WTC11 (cell line): ENCODE data around the gene CYGB.

Source experiments
- CBFB ChIP-seq: sonication (generic); formaldehyde crosslinking; IDR thresholded peaks from 2 replicates; pipeline ENCODE4 v1.8.1; 2022; ENCODE audit warnings: mild to moderate bottlenecking, low read depth, missing genetic modification reagents
- CREB1 ChIP-seq: sonication (generic); formaldehyde crosslinking; IDR thresholded peaks from 2 replicates; pipeline ENCODE4 v1.8.0; 2023; ENCODE audit warnings: mild to moderate bottlenecking, missing genetic modification reagents
- ETV6 ChIP-seq: sonication (generic); formaldehyde crosslinking; IDR thresholded peaks from 2 replicates; pipeline ENCODE4 v1.8.1; 2022; ENCODE audit warnings: mild to moderate bottlenecking, missing genetic modification reagents
- FOXK1 ChIP-seq: sonication (generic); formaldehyde crosslinking; IDR thresholded peaks from 2 replicates; pipeline ENCODE4 v1.8.0; 2022; ENCODE audit warnings: mild to moderate bottlenecking, moderate library complexity, missing genetic modification reagents
- KAT7 ChIP-seq: sonication (generic); formaldehyde crosslinking; IDR thresholded peaks from 2 replicates; pipeline ENCODE4 v1.8.1; 2023; ENCODE audit warnings: missing genetic modification reagents, mild to moderate bottlenecking, borderline replicate concordance
- NFATC4 ChIP-seq: fragments of 250-450 bp; sonication (Bioruptor Pico); IDR thresholded peaks from 2 replicates; pipeline ENCODE4 v1.9.0; 2021; ENCODE audit warnings: mild to moderate bottlenecking
- RELA ChIP-seq: sonication (generic); formaldehyde crosslinking; IDR thresholded peaks from 2 replicates; pipeline ENCODE4 v1.8.1; 2022; ENCODE audit warnings: missing genetic modification reagents, mild to moderate bottlenecking, borderline replicate concordance
- SP1 ChIP-seq: sonication (generic); formaldehyde crosslinking; conservative IDR thresholded peaks from 2 replicates; pipeline ENCODE4 v1.8.1; 2022; ENCODE audit warnings: missing genetic modification reagents
- TF ChIP-seq, protein P1 (sequence below): sonication (generic); formaldehyde crosslinking; IDR thresholded peaks from 2 replicates; pipeline ENCODE4 v1.8.0; 2023; ENCODE audit warnings: mild to moderate bottlenecking, missing genetic modification reagents
- TF ChIP-seq, protein P2 (sequence below): fragments of 200-600 bp; IDR thresholded peaks from 2 replicates; pipeline ENCODE4 v1.8.0; 2022; ENCODE audit warnings: antibody characterized with exemption
- TF ChIP-seq, protein P3 (sequence below): sonication (generic); formaldehyde crosslinking; IDR thresholded peaks from 2 replicates; pipeline ENCODE4 v1.8.1; 2022; ENCODE audit warnings: low read depth, mild to moderate bottlenecking, moderate library complexity, missing genetic modification reagents, borderline replicate concordance
- TF ChIP-seq, protein P4 (sequence below): sonication (generic); formaldehyde crosslinking; IDR thresholded peaks from 2 replicates; pipeline ENCODE4 v1.8.0; 2022; ENCODE audit warnings: mild to moderate bottlenecking, missing genetic modification reagents
- TF ChIP-seq, protein P5 (sequence below): sonication (generic); formaldehyde crosslinking; IDR thresholded peaks from 2 replicates; pipeline ENCODE4 v1.8.1; 2023; ENCODE audit warnings: mild to moderate bottlenecking, missing genetic modification reagents

DNA sequence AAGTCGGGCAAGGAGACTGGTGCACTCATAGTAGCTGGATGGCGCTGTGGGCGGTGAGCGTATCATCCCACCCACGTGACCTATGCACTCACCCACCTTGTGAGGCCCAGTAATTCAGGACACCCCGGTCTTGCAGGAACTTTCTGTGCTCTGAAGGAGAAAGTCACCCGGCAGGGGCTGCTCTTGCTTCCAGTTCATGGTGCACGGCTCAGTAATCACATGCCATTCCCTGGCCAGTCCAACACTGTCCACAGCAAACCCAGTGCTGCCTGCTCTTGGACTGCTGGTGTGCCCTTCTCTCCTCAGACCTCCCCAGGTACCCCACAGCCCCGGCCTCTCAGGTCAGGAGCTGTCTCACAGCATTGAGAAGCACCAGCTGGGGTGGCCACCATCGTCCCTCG, 19.9 kb downstream of the CYGB start:
- no peak for TF ChIP-seq NFATC4 (CRISPR knock-in tag)
- TF ChIP-seq, protein P1, sequence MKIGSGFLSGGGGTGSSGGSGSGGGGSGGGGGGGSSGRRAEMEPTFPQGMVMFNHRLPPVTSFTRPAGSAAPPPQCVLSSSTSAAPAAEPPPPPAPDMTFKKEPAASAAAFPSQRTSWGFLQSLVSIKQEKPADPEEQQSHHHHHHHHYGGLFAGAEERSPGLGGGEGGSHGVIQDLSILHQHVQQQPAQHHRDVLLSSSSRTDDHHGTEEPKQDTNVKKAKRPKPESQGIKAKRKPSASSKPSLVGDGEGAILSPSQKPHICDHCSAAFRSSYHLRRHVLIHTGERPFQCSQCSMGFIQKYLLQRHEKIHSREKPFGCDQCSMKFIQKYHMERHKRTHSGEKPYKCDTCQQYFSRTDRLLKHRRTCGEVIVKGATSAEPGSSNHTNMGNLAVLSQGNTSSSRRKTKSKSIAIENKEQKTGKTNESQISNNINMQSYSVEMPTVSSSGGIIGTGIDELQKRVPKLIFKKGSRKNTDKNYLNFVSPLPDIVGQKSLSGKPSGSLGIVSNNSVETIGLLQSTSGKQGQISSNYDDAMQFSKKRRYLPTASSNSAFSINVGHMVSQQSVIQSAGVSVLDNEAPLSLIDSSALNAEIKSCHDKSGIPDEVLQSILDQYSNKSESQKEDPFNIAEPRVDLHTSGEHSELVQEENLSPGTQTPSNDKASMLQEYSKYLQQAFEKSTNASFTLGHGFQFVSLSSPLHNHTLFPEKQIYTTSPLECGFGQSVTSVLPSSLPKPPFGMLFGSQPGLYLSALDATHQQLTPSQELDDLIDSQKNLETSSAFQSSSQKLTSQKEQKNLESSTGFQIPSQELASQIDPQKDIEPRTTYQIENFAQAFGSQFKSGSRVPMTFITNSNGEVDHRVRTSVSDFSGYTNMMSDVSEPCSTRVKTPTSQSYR = no peak
- TF ChIP-seq, protein P2, sequence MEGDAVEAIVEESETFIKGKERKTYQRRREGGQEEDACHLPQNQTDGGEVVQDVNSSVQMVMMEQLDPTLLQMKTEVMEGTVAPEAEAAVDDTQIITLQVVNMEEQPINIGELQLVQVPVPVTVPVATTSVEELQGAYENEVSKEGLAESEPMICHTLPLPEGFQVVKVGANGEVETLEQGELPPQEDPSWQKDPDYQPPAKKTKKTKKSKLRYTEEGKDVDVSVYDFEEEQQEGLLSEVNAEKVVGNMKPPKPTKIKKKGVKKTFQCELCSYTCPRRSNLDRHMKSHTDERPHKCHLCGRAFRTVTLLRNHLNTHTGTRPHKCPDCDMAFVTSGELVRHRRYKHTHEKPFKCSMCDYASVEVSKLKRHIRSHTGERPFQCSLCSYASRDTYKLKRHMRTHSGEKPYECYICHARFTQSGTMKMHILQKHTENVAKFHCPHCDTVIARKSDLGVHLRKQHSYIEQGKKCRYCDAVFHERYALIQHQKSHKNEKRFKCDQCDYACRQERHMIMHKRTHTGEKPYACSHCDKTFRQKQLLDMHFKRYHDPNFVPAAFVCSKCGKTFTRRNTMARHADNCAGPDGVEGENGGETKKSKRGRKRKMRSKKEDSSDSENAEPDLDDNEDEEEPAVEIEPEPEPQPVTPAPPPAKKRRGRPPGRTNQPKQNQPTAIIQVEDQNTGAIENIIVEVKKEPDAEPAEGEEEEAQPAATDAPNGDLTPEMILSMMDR = no peak
- TF ChIP-seq, protein P3, sequence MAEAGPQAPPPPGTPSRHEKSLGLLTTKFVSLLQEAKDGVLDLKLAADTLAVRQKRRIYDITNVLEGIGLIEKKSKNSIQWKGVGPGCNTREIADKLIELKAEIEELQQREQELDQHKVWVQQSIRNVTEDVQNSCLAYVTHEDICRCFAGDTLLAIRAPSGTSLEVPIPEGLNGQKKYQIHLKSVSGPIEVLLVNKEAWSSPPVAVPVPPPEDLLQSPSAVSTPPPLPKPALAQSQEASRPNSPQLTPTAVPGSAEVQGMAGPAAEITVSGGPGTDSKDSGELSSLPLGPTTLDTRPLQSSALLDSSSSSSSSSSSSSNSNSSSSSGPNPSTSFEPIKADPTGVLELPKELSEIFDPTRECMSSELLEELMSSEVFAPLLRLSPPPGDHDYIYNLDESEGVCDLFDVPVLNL (CRISPR knock-in tag) = no peak
- TF ChIP-seq, protein P4, sequence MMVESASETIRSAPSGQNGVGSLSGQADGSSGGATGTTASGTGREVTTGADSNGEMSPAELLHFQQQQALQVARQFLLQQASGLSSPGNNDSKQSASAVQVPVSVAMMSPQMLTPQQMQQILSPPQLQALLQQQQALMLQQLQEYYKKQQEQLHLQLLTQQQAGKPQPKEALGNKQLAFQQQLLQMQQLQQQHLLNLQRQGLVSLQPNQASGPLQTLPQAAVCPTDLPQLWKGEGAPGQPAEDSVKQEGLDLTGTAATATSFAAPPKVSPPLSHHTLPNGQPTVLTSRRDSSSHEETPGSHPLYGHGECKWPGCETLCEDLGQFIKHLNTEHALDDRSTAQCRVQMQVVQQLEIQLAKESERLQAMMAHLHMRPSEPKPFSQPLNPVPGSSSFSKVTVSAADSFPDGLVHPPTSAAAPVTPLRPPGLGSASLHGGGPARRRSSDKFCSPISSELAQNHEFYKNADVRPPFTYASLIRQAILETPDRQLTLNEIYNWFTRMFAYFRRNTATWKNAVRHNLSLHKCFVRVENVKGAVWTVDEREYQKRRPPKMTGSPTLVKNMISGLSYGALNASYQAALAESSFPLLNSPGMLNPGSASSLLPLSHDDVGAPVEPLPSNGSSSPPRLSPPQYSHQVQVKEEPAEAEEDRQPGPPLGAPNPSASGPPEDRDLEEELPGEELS (CRISPR knock-in tag) = no peak
- TF ChIP-seq KAT7 (CRISPR knock-in tag) = no peak
- TF ChIP-seq CREB1 (CRISPR knock-in tag) = no peak
- TF ChIP-seq, protein P5, sequence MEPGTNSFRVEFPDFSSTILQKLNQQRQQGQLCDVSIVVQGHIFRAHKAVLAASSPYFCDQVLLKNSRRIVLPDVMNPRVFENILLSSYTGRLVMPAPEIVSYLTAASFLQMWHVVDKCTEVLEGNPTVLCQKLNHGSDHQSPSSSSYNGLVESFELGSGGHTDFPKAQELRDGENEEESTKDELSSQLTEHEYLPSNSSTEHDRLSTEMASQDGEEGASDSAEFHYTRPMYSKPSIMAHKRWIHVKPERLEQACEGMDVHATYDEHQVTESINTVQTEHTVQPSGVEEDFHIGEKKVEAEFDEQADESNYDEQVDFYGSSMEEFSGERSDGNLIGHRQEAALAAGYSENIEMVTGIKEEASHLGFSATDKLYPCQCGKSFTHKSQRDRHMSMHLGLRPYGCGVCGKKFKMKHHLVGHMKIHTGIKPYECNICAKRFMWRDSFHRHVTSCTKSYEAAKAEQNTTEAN (CRISPR knock-in tag) = no peak
- TF ChIP-seq ETV6 (CRISPR knock-in tag) = no peak
- TF ChIP-seq FOXK1 = no peak
- no peak for TF ChIP-seq RELA (CRISPR knock-in tag)
- no peak for TF ChIP-seq SP1 (CRISPR knock-in tag)
- no peak for TF ChIP-seq CBFB (CRISPR knock-in tag)
